GM23338 (cell line): ENCODE results near the gene SHISA2.

Experiments used
- EZH2 ChIP-seq: fragments of 200-600 bp; sonication (generic); IDR thresholded peaks from one replicate; pipeline ENCODE4 v1.8.0; 2017; ENCODE audit warnings: antibody characterized with exemption, mild to moderate bottlenecking, low read depth; ENCODE audit not compliant: unreplicated experiment
- JUNB ChIP-seq: IDR thresholded peaks from one replicate; pipeline ENCODE4 v1.6.1; 2016; ENCODE audit warnings: antibody characterized with exemption; ENCODE audit not compliant: unreplicated experiment
- NANOG ChIP-seq: IDR thresholded peaks from 2 replicates; pipeline ENCODE4 v1.6.1; 2016; ENCODE audit warnings: antibody characterized with exemption, borderline replicate concordance
- POLR2AphosphoS5 ChIP-seq: IDR thresholded peaks from 2 replicates; pipeline ENCODE4 v1.6.1; 2016; ENCODE audit warnings: antibody characterized with exemption, low read depth
- ZNF462 ChIP-seq: fragments of 250-450 bp; sonication (Bioruptor Pico); IDR thresholded peaks from 2 replicates; pipeline ENCODE4 v1.5.0; 2020; ENCODE audit warnings: mild to moderate bottlenecking, moderate library complexity
- TF ChIP-seq, protein P1 (sequence below), 2 experiments: fragments of 200-600 bp in 1 of 2; sonication (generic) in 1 of 2; conservative IDR thresholded peaks; 2 replicates each; pipeline versions ENCODE4 v1.5.1 to v1.6.1; 2016 to 2017; ENCODE audit warnings: antibody characterized with exemption in 2 of 2, low read depth in 2 of 2, mild to moderate bottlenecking in 2 of 2, moderate library complexity in 1 of 2
- TF ChIP-seq, protein P2 (sequence below): IDR thresholded peaks from one replicate; pipeline ENCODE4 v1.6.1; 2018; ENCODE audit warnings: antibody characterized with exemption; ENCODE audit not compliant: unreplicated experiment

GRCh38 chr13:26020891-26021290 lies 30.9 kb downstream of the SHISA2 start:
- TF ChIP-seq, protein P1, sequence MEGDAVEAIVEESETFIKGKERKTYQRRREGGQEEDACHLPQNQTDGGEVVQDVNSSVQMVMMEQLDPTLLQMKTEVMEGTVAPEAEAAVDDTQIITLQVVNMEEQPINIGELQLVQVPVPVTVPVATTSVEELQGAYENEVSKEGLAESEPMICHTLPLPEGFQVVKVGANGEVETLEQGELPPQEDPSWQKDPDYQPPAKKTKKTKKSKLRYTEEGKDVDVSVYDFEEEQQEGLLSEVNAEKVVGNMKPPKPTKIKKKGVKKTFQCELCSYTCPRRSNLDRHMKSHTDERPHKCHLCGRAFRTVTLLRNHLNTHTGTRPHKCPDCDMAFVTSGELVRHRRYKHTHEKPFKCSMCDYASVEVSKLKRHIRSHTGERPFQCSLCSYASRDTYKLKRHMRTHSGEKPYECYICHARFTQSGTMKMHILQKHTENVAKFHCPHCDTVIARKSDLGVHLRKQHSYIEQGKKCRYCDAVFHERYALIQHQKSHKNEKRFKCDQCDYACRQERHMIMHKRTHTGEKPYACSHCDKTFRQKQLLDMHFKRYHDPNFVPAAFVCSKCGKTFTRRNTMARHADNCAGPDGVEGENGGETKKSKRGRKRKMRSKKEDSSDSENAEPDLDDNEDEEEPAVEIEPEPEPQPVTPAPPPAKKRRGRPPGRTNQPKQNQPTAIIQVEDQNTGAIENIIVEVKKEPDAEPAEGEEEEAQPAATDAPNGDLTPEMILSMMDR (conservative IDR thresholded peaks at IDR 0.05; ENCODE audit: low read depth in 2 of 2), result no peak
- TF ChIP-seq POLR2AphosphoS5 (no peak), JUNB (no peak), EZH2 (no peak), ZNF462 (CRISPR knock-in tag) (no peak), NANOG (no peak)
- TF ChIP-seq, protein P2, sequence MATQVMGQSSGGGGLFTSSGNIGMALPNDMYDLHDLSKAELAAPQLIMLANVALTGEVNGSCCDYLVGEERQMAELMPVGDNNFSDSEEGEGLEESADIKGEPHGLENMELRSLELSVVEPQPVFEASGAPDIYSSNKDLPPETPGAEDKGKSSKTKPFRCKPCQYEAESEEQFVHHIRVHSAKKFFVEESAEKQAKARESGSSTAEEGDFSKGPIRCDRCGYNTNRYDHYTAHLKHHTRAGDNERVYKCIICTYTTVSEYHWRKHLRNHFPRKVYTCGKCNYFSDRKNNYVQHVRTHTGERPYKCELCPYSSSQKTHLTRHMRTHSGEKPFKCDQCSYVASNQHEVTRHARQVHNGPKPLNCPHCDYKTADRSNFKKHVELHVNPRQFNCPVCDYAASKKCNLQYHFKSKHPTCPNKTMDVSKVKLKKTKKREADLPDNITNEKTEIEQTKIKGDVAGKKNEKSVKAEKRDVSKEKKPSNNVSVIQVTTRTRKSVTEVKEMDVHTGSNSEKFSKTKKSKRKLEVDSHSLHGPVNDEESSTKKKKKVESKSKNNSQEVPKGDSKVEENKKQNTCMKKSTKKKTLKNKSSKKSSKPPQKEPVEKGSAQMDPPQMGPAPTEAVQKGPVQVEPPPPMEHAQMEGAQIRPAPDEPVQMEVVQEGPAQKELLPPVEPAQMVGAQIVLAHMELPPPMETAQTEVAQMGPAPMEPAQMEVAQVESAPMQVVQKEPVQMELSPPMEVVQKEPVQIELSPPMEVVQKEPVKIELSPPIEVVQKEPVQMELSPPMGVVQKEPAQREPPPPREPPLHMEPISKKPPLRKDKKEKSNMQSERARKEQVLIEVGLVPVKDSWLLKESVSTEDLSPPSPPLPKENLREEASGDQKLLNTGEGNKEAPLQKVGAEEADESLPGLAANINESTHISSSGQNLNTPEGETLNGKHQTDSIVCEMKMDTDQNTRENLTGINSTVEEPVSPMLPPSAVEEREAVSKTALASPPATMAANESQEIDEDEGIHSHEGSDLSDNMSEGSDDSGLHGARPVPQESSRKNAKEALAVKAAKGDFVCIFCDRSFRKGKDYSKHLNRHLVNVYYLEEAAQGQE, result no peak
